ENCODE data around the gene LCE2C.

DNA sequence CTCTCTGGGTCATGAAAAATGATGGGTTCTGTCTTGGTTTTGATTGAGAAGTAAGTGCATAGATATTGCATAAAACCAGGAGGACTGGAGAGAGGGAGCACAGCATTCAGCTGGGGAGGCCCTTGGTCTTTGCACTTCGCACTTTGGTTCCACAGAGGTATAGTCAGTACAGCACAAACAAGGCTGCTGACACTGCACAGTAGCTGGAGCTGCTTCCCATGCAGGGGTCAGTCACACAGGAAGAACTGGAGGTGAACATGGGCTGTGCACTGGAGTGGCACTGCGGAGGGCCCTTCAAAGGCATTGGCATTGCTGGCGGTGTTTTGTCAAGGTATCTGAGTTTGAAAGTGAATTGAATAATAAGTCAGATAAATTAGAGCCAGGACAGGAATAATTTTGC lies 16.4 kb upstream of the LCE2C start:
- TF ChIP-seq CTCF (IDR thresholded peaks at IDR 0.05), result no peak
- TF ChIP-seq POLR2A (IDR thresholded peaks at IDR 0.05), result no peak
